ENCODE data around the gene MTMR11.
"Not testable (repeated sequence)": the region's sequence is repeated elsewhere in the genome, so short reads cannot be mapped to it uniquely, and the experiment has no call there.

MTMR11 gene

DNA sequence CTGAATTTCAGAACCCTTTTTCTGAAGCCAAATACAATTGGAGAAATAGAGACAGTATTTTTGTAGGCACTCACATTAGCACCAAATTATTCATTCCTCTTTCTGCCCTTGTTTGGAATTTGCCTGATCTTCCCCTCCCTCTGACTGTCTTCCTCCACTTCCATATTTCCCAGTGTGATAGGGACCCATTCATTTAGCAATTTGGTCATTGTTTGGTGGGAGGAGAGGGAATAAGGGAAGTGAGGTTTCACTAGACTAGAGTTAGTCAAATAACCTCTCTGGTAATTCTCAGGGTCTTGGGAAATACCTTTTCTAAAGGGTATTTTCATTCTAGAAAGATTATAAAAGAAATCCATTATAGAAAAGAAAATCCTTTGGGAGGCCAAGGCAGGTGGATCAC, 31.0 kb upstream of the MTMR11 start:
- TF ChIP-seq, protein P1, sequence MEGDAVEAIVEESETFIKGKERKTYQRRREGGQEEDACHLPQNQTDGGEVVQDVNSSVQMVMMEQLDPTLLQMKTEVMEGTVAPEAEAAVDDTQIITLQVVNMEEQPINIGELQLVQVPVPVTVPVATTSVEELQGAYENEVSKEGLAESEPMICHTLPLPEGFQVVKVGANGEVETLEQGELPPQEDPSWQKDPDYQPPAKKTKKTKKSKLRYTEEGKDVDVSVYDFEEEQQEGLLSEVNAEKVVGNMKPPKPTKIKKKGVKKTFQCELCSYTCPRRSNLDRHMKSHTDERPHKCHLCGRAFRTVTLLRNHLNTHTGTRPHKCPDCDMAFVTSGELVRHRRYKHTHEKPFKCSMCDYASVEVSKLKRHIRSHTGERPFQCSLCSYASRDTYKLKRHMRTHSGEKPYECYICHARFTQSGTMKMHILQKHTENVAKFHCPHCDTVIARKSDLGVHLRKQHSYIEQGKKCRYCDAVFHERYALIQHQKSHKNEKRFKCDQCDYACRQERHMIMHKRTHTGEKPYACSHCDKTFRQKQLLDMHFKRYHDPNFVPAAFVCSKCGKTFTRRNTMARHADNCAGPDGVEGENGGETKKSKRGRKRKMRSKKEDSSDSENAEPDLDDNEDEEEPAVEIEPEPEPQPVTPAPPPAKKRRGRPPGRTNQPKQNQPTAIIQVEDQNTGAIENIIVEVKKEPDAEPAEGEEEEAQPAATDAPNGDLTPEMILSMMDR (IDR thresholded peaks at IDR 0.05; ENCODE audit: low read depth, low read length) = no peak
- H3K4me3 ChIP-seq (replicated peaks in 1 of 2; ENCODE audit: low read depth in 2 of 2, low read length in 2 of 2) = no peak overlapping the region
- DNase-seq (ENCODE audit: low read depth in 2 of 2) = no peak

DNA sequence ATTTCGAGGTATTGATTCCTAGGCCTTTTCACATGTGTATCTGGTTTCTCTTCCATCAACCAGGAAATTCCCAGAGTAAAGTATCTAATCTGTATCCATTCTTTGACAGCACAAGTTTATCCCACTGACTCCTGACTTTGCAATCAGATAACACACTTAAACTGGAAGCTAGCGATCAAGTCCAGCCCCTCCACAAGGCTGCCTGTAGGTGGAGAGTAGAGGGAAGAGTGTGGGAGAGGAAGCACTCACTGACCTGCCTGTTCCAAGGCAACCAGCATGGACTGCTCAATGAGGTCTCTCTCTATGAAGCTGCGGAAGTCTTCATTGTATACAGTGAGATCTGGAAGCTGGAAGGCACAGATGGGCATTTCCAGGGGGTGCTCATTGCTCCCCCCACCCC, 30.4 kb upstream of the MTMR11 start:
- TF ChIP-seq, protein P1 (IDR thresholded peaks at IDR 0.05; ENCODE audit: low read depth, low read length) = no peak
- DNase-seq (ENCODE audit: low read depth in 2 of 2) = no peak
- no peak overlapping the region for H3K4me3 ChIP-seq (replicated peaks in 1 of 2; ENCODE audit: low read depth in 2 of 2, low read length in 2 of 2)

DNA sequence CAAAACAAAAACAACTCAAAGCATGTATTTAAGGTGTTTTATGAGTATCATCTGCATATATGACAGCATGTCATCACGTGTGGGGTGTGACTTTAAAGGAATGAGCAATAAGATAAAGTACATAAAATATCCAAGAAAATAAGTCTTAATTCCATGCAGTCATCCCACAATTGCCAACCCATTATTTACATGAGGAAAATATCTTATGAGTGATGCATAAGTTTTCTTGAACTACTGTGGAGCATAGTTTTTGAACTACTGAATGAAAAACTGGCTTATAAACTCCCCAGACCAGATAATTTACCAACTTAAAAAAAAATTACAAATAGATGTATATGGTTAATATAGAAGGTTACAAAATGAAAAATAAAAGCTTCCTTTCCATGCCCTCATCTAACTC, 29.7 kb upstream of the MTMR11 start:
- H3K4me3 ChIP-seq (replicated peaks in 1 of 2; ENCODE audit: low read depth in 2 of 2, low read length in 2 of 2) = no peak overlapping the region
- TF ChIP-seq, protein P1 (IDR thresholded peaks at IDR 0.05; ENCODE audit: low read depth, low read length) = no peak
- no peak for DNase-seq (ENCODE audit: low read depth in 2 of 2)

DNA sequence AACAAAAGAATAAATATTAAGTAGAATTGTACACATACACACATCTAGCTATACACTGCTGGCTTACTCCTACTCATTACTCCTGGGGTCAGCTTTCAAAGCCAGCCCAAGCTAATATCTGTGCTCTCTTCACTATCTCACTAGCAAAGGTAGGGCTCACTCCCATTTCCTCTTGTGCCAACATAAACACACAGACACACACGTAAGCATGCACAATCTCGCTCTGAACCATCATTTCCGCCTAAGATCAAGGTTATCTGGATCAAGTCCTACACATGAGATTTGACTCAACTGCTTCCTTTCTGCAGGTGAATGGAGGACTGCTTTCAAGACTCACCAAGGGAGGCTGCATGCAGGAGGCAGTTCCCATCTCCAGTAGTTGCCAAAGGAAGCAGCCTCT, 28.8 kb upstream of the MTMR11 start:
- TF ChIP-seq, protein P1 (IDR thresholded peaks at IDR 0.05; ENCODE audit: low read depth, low read length) = no peak
- no peak overlapping the region for H3K4me3 ChIP-seq (replicated peaks in 1 of 2; ENCODE audit: low read depth in 2 of 2, low read length in 2 of 2)
- no peak for DNase-seq (ENCODE audit: low read depth in 2 of 2)

DNA sequence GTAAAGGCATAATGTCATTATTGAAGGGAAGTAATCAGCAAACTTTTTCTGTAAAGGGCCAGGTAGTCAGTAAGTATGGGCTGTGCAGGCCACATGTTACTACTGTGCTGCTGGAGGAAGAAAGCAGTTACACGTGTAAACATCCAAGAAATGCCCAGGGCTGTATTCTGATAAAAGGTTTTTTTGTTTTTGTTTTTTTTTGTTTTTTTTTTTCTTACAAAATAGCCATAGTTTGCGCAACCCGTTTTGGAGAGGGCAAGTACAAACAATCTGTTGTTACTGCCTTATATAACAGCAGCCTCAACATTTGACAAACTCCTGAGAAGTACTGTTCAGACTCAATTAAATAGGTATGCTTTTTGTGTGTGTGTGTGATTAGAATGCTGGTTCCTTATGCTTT, 26.7 kb upstream of the MTMR11 start:
- TF ChIP-seq, protein P1 (IDR thresholded peaks at IDR 0.05; ENCODE audit: low read depth, low read length) = no peak
- no peak overlapping the region for H3K4me3 ChIP-seq (replicated peaks in 1 of 2; ENCODE audit: low read depth in 2 of 2, low read length in 2 of 2)
- peak; percentile 23 to 45 for DNase-seq (ENCODE audit: low read depth in 2 of 2)

DNA sequence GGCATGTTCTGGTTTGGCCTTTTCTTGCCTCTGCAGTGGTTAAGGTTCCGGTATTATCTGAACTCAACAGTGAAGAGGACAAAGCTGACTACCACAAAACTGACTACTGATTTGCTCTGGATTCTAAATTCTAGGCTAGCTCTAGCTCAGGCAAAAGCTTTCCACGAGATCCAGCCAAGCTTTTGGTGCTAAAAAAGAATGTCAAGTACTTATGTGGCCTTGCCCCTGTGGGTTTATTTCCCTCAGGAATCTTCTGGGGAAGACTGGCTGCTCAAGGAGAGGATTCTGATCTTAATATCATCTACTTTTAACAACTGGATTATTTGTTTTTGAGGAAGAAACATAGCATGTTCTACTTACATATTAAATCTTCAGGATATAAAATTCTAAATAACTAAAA, 26.1 kb upstream of the MTMR11 start:
- TF ChIP-seq, protein P1 (IDR thresholded peaks at IDR 0.05; ENCODE audit: low read depth, low read length) = no peak
- DNase-seq (ENCODE audit: low read depth in 2 of 2) = no peak
- no peak overlapping the region for H3K4me3 ChIP-seq (replicated peaks in 1 of 2; ENCODE audit: low read depth in 2 of 2, low read length in 2 of 2)

DNA sequence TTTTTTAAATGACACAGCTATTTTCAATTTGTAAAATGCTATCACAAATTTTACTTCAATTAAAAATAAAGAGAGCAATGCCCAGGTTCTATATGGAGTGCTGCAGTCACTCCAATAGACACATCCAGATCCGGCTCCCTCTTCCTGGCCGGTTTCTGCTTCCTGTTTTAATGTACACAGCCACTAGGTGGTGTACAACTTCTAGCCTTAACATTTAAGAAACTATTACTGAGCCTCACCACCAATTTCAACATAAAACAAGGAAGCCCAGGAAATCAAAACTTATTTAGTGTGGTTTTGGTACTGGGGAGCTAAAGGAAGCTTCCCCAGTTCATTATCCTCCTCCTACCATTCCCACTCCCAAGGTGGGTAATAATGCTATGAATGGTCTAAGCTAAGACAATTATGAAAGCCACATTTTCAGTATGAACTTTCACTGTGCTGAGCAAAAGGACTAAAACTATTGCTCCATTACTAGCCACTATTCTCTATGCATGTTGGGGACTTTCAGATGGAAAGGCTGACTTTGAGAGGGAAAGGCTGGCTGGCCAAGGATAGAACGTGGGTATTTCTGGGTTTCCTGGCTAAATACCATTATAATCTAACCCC, 25.5 kb upstream of the MTMR11 start:
- DNase-seq (ENCODE audit: low read depth in 2 of 2) = peak; percentile 90
- TF ChIP-seq, protein P1 (IDR thresholded peaks at IDR 0.05; ENCODE audit: low read depth, low read length) = peak; percentile 64

DNA sequence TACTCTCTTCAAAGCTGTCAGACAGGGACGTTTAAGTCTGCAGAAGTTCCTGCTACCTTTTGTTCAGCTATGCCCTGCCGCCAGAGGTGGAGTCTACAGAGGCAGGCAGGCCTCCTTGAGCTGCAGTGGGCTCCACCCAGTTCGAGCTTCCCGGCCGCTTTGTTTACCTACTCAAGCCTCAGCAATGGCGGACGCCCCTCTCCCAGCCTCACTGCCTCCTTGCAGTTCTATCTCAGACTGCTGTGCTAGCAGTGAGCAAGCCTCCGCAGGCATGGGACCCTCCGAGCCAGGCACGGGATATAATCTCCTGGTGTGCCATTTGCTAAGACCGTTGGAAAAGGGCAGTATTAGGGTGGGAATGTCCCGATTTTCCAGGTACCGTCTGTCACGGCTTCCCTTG, 20.9 kb upstream of the MTMR11 start:
- not testable (repeated sequence) for DNase-seq (ENCODE audit: low read depth in 2 of 2); H3K4me3 ChIP-seq (replicated peaks in 1 of 2; ENCODE audit: low read depth in 2 of 2, low read length in 2 of 2)

More for the DNA sequence above, 25.5 kb upstream of the MTMR11 start:
- no peak overlapping the region for H3K4me3 ChIP-seq (replicated peaks in 1 of 2; ENCODE audit: low read depth in 2 of 2, low read length in 2 of 2)
